ENCODE measurements around the gene BICD2. TPM values are rescaled to one million over a fixed set of nuclear protein-coding genes. Genes with fewer than 3 reads are reported as not detected.

The BICD2 gene
- total RNA-seq, 4 donors from 2014 or later, result 36.2 to 46.7 (median 41.6) TPM

DNA sequence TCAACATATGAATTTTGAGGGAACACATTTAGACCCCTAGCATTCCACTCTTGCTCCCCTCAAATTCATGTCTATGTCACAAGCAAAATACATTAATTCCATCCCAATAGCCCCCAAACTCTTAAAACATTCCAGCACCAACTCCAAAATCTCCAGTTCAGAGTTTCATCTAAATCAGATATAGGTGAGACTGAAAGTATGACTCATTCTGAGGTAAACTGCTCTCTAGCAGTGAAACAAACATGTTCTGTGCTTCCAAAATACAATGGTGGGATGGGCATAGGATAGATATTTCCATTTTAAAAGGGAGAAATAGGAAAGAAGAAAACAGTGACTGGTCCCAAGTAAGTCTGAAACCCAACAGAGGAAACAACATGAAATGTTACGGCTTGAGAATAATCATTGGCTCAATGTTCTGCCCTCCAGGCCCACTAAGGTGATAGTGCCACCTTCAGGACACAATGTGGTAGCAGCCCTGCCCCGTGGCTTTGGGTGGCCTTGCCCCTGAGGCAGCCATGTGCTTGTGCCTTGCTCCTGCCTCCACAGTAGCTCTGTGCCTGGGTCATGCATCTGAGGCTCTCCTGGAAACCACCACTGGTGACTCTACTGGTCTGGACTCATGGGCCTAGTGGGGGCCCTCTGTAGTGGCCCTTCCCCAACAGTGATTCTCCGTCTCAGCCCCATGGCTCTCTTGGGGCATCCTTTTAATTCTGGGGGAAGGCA, 58.3 kb downstream of the BICD2 start:
- Histone ChIP-seq H3K27me3 (no peaks in the 10 kb centered on the region), H3K4me1 (no peaks in the 10 kb centered on the region), H3K4me3 (no peak overlapping the region), H3K9me3 (no peaks in the 10 kb centered on the region), H3K36me3 (peaks cover 0 to 38% (median 0%) of the 10 kb centered on the region in 3 donors), H3K27ac (no peak overlapping the region)
- TF ChIP-seq, protein P1, sequence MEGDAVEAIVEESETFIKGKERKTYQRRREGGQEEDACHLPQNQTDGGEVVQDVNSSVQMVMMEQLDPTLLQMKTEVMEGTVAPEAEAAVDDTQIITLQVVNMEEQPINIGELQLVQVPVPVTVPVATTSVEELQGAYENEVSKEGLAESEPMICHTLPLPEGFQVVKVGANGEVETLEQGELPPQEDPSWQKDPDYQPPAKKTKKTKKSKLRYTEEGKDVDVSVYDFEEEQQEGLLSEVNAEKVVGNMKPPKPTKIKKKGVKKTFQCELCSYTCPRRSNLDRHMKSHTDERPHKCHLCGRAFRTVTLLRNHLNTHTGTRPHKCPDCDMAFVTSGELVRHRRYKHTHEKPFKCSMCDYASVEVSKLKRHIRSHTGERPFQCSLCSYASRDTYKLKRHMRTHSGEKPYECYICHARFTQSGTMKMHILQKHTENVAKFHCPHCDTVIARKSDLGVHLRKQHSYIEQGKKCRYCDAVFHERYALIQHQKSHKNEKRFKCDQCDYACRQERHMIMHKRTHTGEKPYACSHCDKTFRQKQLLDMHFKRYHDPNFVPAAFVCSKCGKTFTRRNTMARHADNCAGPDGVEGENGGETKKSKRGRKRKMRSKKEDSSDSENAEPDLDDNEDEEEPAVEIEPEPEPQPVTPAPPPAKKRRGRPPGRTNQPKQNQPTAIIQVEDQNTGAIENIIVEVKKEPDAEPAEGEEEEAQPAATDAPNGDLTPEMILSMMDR (IDR thresholded peaks at IDR 0.05), result peak in 1 of 5 experiments; percentile 25
- TF ChIP-seq EP300 (IDR thresholded peaks at IDR 0.05), result no peak
- WGBS, 2 donors, result 60 to 65% methylated on average over 3 of the region's 3 CpGs
- no peak for DNase-seq (ENCODE audit: low spot score in 2 of 2)

DNA sequence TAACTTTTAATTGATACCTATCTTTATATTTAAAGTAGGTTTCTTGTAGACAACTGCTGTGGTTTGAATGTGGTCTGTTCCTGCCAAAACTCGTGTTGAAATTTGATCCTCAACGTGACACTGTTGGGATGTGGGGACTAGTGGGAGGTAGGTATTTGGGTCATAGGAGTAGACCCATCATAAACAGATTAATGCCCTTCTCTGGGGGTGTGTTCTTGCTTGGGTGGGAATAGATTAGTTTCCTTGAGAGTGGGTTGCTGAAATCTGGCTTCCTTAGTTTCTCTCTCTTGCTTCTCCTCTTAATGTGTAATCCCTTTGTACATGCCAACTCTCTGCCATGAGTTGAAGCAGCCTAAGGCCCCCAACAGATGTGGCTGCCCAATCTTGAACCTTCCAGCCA, 60.1 kb downstream of the BICD2 start:
- no peak overlapping the region for H3K27ac ChIP-seq
- no peak for DNase-seq (ENCODE audit: low spot score in 2 of 2)
- peaks cover 0 to 20% (median 0%) of the 10 kb centered on the region in 3 donors for H3K36me3 ChIP-seq
- no peaks in the 10 kb centered on the region for H3K4me1 ChIP-seq
- H3K27me3 ChIP-seq, result no peaks in the 10 kb centered on the region
- TF ChIP-seq, protein P1 (IDR thresholded peaks at IDR 0.05), result no peak
- TF ChIP-seq EP300 (IDR thresholded peaks at IDR 0.05) (no peak), POLR2A (IDR thresholded peaks at IDR 0.05) (no peak)
- no peak overlapping the region for H3K4me3 ChIP-seq
- WGBS, 2 donors, result 62 to 73% methylated on average over 2 of the region's 2 CpGs
- no peaks in the 10 kb centered on the region for H3K9me3 ChIP-seq

DNA sequence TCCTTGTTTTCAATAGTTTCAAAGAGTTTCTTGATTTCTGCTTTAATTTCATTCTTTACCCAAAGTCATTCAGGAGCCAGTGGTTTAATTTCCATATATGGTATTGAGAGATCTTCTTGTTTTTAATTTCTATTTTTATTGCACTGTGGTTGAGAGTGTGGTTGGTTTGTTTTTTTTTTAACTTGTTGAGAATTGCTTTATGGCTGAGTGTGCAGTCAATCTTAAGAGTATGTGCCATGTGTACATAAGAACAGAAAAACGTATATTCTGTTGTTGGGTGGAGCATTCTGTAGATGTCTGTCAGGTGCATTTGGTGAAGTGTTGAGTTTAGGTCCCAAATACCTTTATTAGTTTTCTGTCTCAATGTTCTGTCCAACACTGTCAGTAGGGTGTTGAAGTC, 68.0 kb downstream of the BICD2 start:
- WGBS, 2 donors, result 82 to 85% methylated on average over 1 of the region's 1 CpG
- no peaks in the 10 kb centered on the region for H3K27me3 ChIP-seq
- no peaks in the 10 kb centered on the region for H3K36me3 ChIP-seq
- H3K9me3 ChIP-seq, result peaks cover 0 to 60% (median 4%) of the 10 kb centered on the region in 4 donors
- no peaks in the 10 kb centered on the region for H3K4me1 ChIP-seq
- no peak overlapping the region for H3K27ac ChIP-seq
- DNase-seq (ENCODE audit: low spot score in 2 of 2), result no peak
- H3K4me3 ChIP-seq, result no peak overlapping the region
- TF ChIP-seq EP300 (IDR thresholded peaks at IDR 0.05) (no peak), POLR2A (IDR thresholded peaks at IDR 0.05) (no peak)
- TF ChIP-seq, protein P1 (IDR thresholded peaks at IDR 0.05), result no peak

GRCh38 chr9:92686954-92687353, 77.7 kb downstream of the BICD2 start:
- Histone ChIP-seq H3K9me3 (peaks cover 0 to 32% (median 7%) of the 10 kb centered on the region in 4 donors), H3K4me3 (no peak overlapping the region), H3K27ac (no peak overlapping the region), H3K27me3 (no peaks in the 10 kb centered on the region), H3K4me1 (no peaks in the 10 kb centered on the region), H3K36me3 (no peaks in the 10 kb centered on the region)
- no peak for DNase-seq (ENCODE audit: low spot score in 2 of 2)
- TF ChIP-seq, protein P1 (IDR thresholded peaks at IDR 0.05), result no peak
- TF ChIP-seq POLR2A (IDR thresholded peaks at IDR 0.05), result no peak
- no peak for TF ChIP-seq EP300 (IDR thresholded peaks at IDR 0.05)
- WGBS, 2 donors, result 61 to 77% methylated on average over 3 of the region's 3 CpGs

DNA sequence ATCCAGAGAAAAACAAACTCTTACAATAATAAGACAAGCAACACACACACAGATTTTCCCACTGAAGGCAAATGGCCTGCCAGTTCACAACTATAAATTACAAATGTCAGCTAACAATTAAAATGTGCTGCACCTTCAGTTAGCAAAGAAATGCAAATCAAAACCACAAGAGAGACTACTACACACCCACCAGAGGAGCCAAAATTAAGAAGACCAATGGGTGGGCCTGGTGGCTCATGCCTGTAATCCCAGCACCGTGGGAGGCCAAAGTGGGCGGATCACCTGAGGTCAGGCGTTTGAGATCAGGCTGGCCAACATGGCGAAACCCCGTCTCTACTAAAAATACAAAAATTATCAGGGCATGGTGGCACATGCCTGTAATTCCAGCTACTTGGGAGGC, 79.6 kb downstream of the BICD2 start:
- no peak for DNase-seq (ENCODE audit: low spot score in 2 of 2)
- Histone ChIP-seq H3K27me3 (no peaks in the 10 kb centered on the region), H3K4me1 (no peaks in the 10 kb centered on the region), H3K9me3 (peaks cover 0 to 12% (median 1%) of the 10 kb centered on the region in 4 donors), H3K4me3 (no peak overlapping the region), H3K27ac (no peak overlapping the region), H3K36me3 (no peaks in the 10 kb centered on the region)
- WGBS, 2 donors, result 78 to 79% methylated on average over 5 of the region's 5 CpGs
- TF ChIP-seq, protein P1 (IDR thresholded peaks at IDR 0.05), result no peak
- TF ChIP-seq POLR2A (IDR thresholded peaks at IDR 0.05), result no peak

Data from tibial nerve (tissue), 4 donors.